Spinal cord (tissue), 10 donors: ENCODE results near the gene FAM236B. TPM values are rescaled to one million over a fixed set of nuclear protein-coding genes. Genes with fewer than 3 reads are reported as not detected.
"Not testable (repeated sequence)": the region's sequence is repeated elsewhere in the genome, so short reads cannot be mapped to it uniquely, and the experiment has no call there.

Experiments
- DNase-seq, 6 donors: peaks; one replicate each; pipeline versions ENCODE4 v3.0.0 to v3.0.0-alpha.2; 2013 to 2015; ENCODE audit warnings: low spot score in 6 of 6, low read depth in 4 of 6
- H3K27ac ChIP-seq: one replicate; pipeline ENCODE4 v1.5.1; 2013; ENCODE audit warnings: low read depth, low read length, control low read depth
- H3K27me3 ChIP-seq: one replicate; pipeline ENCODE4 v1.6.1; 2013; ENCODE audit warnings: low read length; ENCODE audit not compliant: control insufficient read depth, insufficient read depth
- H3K36me3 ChIP-seq: one replicate; pipeline ENCODE4 v1.6.1; 2013; ENCODE audit warnings: low read length; ENCODE audit not compliant: control insufficient read depth, insufficient read depth
- H3K4me1 ChIP-seq: one replicate; pipeline ENCODE4 v1.6.1; 2013; ENCODE audit warnings: low read length; ENCODE audit not compliant: control insufficient read depth, insufficient read depth
- H3K4me3 ChIP-seq: one replicate; pipeline ENCODE4 v1.5.1; 2013; ENCODE audit warnings: low read depth, low read length, control low read depth
- H3K9me3 ChIP-seq: one replicate; pipeline ENCODE4 v1.6.1; 2013; ENCODE audit warnings: low read length; ENCODE audit not compliant: control insufficient read depth, insufficient read depth
- WGBS: methylation state at CpG from one replicate; pipeline ENCODE4 v1.1.5; 2013; ENCODE audit warnings: missing lambda C conversion rate; ENCODE audit not compliant: insufficient coverage; 5-methylcytosine and 5-hydroxymethylcytosine counted together
- long read RNA-seq, 4 donors: transcript quantifications; one replicate each; lab custom pipeline, GENCODE V29; 2026
- polyA plus RNA-seq, 2 donors: library from polyadenylated mRNA; unstranded; fragments of 120-200 nt; gene quantifications; one replicate each; pipeline ENCODE4 v1.2.1, GENCODE V29; 2013; ENCODE audit not compliant: insufficient read length in 2 of 2
- total RNA-seq, 2 donors: library from RNA; depleted of rRNA in 1 of 2; stranded (reverse); fragments of 120-200 nt in 1 of 2; fragments of >200 nt in 1 of 2; gene quantifications; one replicate each; pipeline versions ENCODE4 v1.2.3 to v1.2.4, GENCODE V29; 2013 to 2014
- donor health status: healthy.

Gene FAM236B
- total RNA-seq (not detected), polyA plus RNA-seq (not detected)
- long read RNA-seq, donor 1, result 0 reads
- long read RNA-seq, donor 2, result 0 reads
- long read RNA-seq, donor 3, result 0 reads
- long read RNA-seq, donor 4, result 0 reads

DNA sequence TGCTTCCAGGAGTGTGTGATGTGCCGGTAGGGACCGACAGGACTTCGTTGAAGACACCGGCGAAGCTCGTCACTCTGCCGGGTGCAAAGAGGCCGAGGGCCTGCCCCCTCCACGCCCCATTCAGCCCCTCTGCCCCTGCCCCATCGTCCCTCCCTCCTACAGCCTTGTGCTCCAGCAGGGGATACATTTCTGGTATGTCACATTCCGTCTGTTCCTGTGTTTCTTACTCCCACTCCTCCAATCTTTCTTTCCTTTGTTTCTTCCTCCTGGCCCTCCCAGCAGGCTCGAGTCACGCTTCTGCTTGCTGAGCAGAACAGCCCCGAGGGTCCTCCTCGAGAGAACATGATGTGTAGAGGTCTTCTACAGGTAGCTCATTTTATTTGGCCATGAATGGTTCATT lies at the start of gene FAM236B:
Gene FAM236B, minus strand, starts transcription at position 101 of the 400 bp plus-strand sequence. Its CDS starts 100 bp downstream, at position 1.
- not testable (repeated sequence) for DNase-seq, H3K36me3 ChIP-seq, H3K4me3 ChIP-seq, H3K9me3 ChIP-seq, H3K27me3 ChIP-seq, H3K4me1 ChIP-seq, H3K27ac ChIP-seq
- no CpG with 5 or more reads among the region's 15 CpGs for WGBS

DNA sequence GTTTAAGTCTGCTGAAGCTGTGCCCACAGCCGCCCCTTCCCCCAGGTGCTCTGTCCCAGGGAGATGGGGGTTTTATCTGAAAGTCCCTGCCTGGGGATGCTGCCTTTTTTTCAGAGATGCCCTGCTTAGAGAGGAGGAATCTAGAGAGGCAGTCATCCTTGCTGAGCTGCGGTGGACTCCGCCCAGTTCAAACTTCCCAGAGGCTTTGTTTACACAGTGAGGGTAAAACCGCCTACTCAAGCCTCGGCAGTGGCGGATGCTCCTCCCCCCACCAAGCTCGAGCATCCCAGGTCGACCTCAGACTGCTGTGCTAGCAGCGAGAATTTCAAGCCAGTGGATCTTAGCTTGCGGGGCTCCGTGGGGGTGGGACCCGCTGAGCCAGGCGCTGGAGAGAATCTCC lies 48.2 kb upstream of the FAM236B start:
- no CpG with 5 or more reads among the region's 13 CpGs for WGBS
- not testable (repeated sequence) for H3K27me3 ChIP-seq, H3K9me3 ChIP-seq, H3K27ac ChIP-seq, DNase-seq, H3K4me3 ChIP-seq, H3K4me1 ChIP-seq, H3K36me3 ChIP-seq

DNA sequence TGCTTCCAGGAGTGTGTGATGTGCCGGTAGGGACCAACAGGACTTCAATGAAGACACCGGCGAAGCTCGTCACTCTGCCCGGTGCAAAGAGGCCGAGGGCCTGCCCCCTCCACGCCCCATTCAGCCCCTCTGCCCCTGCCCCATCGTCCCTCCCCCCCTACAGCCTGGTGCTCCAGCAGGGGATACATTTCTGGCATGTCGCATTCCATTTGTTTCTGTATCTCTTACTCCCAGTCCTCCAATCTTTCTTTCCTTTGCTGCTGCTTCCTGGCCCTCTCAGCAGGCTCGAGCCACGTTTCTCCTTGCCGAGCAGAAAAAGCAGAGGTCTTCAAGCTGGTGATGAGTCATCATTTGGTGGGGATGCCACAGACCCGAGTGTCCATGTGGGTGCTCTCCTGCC lies 25.6 kb upstream of the FAM236B start, which contains the start of gene FAM236D:
Gene FAM236D, minus strand, starts transcription at position 101 of the 400 bp plus-strand sequence. Its CDS starts 100 bp downstream, at position 1.
- not testable (repeated sequence) for H3K9me3 ChIP-seq, H3K27ac ChIP-seq, H3K4me3 ChIP-seq, H3K4me1 ChIP-seq, DNase-seq, H3K36me3 ChIP-seq, H3K27me3 ChIP-seq
- no CpG with 5 or more reads among the region's 13 CpGs for WGBS

DNA sequence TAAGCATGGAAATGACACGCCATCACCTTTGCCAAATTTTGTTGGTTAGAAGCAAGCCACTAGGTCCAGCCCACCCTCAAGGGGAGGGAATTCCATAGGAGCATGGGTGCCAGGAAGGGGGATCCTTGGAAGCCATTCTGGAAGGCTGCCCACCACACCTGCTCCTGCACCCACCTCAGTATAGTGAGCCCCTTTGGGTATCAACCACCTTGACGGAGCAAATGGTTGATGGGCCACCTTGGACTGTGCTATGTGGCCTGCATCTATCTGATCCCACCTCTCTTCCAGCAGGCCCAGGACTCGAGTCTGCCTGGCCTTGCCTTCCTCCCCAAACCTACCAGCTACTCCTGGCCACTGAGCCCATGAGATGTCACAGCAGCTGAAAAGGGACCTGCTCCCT lies 7.9 kb upstream of the FAM236B start:
- no CpG with 5 or more reads among the region's 3 CpGs for WGBS
- not testable (repeated sequence) for H3K27ac ChIP-seq, H3K36me3 ChIP-seq, H3K4me3 ChIP-seq, H3K4me1 ChIP-seq, H3K27me3 ChIP-seq, H3K9me3 ChIP-seq, DNase-seq

DNA sequence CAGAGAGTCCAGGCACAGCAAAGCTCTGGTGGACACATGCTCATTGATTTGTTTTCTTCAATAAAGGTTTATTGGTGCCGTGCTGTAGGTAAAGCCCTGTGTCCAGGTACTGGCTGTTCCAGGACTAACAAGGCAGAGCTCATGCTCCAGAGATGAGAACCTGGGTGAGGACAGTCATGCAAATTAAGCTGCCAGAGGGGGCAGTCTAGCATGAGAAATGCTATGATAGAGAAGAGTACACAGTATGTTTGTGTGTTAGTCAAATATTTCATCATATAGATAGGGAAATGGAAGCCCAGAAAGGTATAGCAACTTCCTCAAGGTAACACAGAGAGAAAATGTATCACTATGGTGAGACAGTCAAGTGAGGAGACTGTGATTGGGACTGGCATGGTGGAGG lies 5.7 kb upstream of the FAM236B start:
- H3K36me3 ChIP-seq, H3K9me3 ChIP-seq, H3K4me1 ChIP-seq, H3K27ac ChIP-seq, H3K4me3 ChIP-seq, H3K27me3 ChIP-seq, DNase-seq: not testable (repeated sequence)
- WGBS, result no CpG with 5 or more reads among the region's 1 CpG

DNA sequence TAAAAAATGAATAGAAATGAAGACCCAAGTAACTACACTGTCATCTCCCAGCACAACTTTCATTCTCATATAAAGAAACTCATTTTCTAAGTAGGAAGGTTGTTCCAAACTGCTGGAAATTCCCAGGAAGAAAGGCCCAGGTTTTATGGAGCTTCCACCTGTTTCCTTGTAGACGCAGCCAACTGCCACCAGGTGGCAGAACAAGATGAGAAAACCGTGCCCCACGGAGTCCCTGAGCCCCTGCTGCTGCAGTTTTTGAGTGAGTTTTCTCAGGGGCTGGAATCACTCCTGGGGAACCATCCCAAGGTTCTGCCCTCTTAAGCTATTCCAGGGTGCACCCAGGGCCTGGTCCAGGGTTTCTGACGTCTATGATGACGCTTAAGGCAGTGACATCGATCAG lies 1.5 kb upstream of the FAM236B start:
- not testable (repeated sequence) for H3K4me1 ChIP-seq, H3K27me3 ChIP-seq, H3K4me3 ChIP-seq, H3K27ac ChIP-seq, DNase-seq, H3K36me3 ChIP-seq, H3K9me3 ChIP-seq
- WGBS, result no CpG with 5 or more reads among the region's 6 CpGs

DNA sequence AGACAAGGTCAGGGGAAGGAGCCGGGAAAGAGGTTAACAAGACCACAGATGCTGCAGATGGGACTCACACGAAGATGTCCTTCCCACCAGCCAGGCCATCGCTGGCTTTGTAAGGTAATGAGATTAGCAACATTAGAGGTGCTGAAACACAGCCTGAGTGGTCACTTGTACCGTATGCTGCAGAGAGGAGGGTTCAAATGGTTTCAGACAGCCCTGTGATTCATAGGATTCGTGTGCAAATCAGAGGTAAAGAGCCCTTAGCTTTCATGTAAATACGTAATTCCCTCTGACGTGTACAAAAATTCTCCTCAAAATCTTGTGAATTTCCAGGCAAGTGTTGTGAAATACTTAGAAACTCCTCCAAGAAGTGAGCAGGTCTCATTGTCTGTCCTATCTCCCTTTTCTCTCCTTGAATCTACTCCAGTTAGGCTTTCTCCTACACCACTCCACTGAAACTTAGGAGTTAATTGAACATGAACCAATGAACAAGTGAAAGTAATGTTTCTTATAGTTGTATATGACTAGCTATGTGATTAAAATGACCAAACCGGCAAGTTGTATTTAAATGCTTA lies 991 bp upstream of the FAM236B start:
- H3K36me3 ChIP-seq, DNase-seq, H3K4me1 ChIP-seq, H3K9me3 ChIP-seq, H3K27ac ChIP-seq, H3K4me3 ChIP-seq, H3K27me3 ChIP-seq: not testable (repeated sequence)
- no CpG with 5 or more reads among the region's 8 CpGs for WGBS

DNA sequence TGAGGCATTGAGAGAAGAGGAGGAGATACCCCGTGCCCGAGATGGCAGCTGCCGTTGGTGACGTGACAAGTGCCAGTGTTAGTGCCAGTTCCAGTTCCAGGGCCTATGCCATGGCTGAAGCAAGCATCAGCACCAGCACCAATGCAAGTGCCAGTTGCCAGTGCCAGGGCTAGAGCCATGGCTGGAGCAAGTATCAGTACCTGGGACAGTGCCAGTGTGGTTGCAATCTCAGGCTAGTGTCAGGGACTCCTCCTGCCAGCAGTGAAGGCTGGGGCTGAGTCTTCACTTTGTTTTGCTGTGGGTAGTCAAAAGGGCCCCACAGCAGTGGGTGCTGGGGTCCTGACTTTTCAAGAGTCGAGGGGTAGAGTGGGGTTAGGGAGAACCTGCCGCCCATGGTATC lies 4.3 kb downstream of the FAM236B start:
- not testable (repeated sequence) for H3K36me3 ChIP-seq, H3K27me3 ChIP-seq, H3K4me3 ChIP-seq, DNase-seq, H3K9me3 ChIP-seq, H3K4me1 ChIP-seq, H3K27ac ChIP-seq
- no CpG with 5 or more reads among the region's 6 CpGs for WGBS

DNA sequence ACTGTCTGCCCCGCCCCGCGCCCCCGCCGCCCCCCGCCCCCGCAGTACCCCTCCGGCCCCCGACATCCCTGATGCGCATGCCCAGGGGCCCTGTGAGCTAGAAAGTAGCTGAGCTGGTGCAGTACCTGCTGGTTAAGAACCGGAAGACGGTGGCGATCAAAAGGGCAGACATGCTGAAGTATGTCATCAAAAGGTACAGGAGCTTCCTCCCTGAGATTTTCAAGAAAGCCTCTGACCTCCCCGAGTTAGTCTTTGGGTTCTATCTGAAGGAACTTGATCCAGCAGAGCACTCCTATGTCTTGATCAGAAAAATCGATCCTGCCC lies 5.0 kb downstream of the FAM236B start:
- DNase-seq, H3K4me1 ChIP-seq, H3K9me3 ChIP-seq, H3K27ac ChIP-seq, H3K36me3 ChIP-seq, H3K27me3 ChIP-seq, H3K4me3 ChIP-seq: not testable (repeated sequence)
- no CpG with 5 or more reads among the region's 15 CpGs for WGBS

DNA sequence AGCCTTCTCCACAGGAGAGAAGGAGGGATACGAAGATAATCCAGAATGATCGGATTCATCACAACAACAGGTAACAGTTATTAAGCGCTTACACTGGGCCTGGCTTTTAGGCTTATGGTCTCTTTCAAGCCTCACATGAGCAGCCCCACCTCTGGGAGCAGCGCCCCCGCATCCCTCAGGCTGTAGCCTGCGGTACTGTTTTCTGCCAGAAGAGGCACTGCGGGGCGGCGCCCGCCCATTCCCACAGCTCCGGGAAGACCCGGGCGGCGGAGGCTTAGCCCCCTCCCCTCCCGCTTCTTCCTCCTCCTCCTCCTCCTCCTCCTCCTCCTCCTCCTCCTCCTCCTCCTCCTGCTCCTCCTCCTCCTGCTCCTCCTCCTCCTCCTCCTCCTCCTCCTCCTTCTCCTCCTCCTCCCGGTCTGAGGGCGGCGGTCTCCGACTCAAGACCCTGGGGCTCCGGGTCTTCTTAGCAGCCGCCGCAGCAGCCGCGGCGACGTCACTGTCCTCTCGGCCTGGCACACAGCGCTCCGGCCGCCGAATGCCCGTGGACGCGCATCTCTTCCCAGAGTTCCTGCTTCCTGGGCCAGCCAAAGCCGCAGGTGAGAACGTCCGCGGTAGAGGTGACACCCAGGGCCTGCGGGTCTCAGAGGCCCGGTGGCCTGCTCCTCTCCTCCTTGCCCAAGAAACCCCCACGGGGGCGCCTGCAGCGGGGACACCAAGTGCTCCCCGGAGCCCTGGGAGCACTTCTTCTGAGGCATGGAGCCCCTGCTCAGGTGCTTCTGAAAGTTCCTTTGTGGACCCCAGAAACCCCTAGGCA lies 5.6 kb downstream of the FAM236B start, which contains the start of gene DMRTC1B:
Gene DMRTC1B, plus strand, starts transcription at position 238 of the 814 bp plus-strand sequence. CDS start 68,246 bp downstream, outside the sequence.
- not testable (repeated sequence) for H3K4me1 ChIP-seq, H3K9me3 ChIP-seq, H3K36me3 ChIP-seq, H3K27me3 ChIP-seq, H3K4me3 ChIP-seq, H3K27ac ChIP-seq, DNase-seq
- WGBS, result no CpG with 5 or more reads among the region's 44 CpGs
